Thoracic aorta (tissue), 2 donors: ENCODE measurements around the gene DGKI. TPM values are rescaled to one million over a fixed set of nuclear protein-coding genes. Genes with fewer than 3 reads are reported as not detected.
"Not testable (repeated sequence)": the region's sequence is repeated elsewhere in the genome, so short reads cannot be mapped to it uniquely, and the experiment has no call there.

Source experiments
- ATAC-seq: fragments of 150-250 bp; one replicate; pipeline ENCODE4 v1.8.0; 2017; ENCODE audit warnings: low read depth; ENCODE audit not compliant: insufficient number of reproducible peaks, low FRiP score
- DNase-seq: peaks from one replicate; pipeline ENCODE4 v3.0.0-alpha.2; 2020; ENCODE audit warnings: low spot score
- H3K27ac ChIP-seq, 2 donors: fragments of 200-600 bp; sonication (generic); 1 replicate in 1 of 2; 2 replicates in 1 of 2; pipeline ENCODE4 v1.5.1; 2016; ENCODE audit warnings: mild to moderate bottlenecking in 2 of 2, moderate library complexity in 2 of 2
- H3K27me3 ChIP-seq: fragments of 200-600 bp; sonication (generic); replicated peaks from 2 replicates; pipeline ENCODE4 v1.6.0; 2016; ENCODE audit warnings: mild to moderate bottlenecking; ENCODE audit not compliant: insufficient read depth
- H3K36me3 ChIP-seq: fragments of 200-600 bp; sonication (generic); one replicate; pipeline ENCODE4 v1.5.1; 2016
- H3K4me1 ChIP-seq, 2 donors: fragments of 200-600 bp; sonication (generic); 1 replicate in 1 of 2; 2 replicates in 1 of 2; pipeline versions ENCODE4 v1.5.1 to v1.6.0; 2016; ENCODE audit warnings: low read depth in 2 of 2, mild to moderate bottlenecking in 1 of 2; ENCODE audit not compliant: control insufficient read depth in 1 of 2
- H3K4me3 ChIP-seq: fragments of 200-600 bp; sonication (generic); 2 replicates; pipeline ENCODE4 v1.5.1; 2016; ENCODE audit warnings: mild to moderate bottlenecking
- H3K9me3 ChIP-seq: fragments of 200-600 bp; sonication (generic); 2 replicates; pipeline ENCODE4 v1.5.1; 2016
- total RNA-seq, 2 donors: library from RNA; depleted of rRNA; stranded (reverse); fragments of >200 nt; gene quantifications; one replicate each; pipeline versions ENCODE4 v1.1.0 to v1.2.3, GENCODE V29; 2016
- TF ChIP-seq, protein P1 (sequence below): fragments of 200-600 bp; sonication (generic); IDR thresholded peaks from one replicate; pipeline ENCODE4 v1.5.1; 2019; ENCODE audit warnings: antibody characterized with exemption

DGKI gene
- total RNA-seq, 2 donors from 2014 or later, result 10.3 to 22.3 TPM

DNA sequence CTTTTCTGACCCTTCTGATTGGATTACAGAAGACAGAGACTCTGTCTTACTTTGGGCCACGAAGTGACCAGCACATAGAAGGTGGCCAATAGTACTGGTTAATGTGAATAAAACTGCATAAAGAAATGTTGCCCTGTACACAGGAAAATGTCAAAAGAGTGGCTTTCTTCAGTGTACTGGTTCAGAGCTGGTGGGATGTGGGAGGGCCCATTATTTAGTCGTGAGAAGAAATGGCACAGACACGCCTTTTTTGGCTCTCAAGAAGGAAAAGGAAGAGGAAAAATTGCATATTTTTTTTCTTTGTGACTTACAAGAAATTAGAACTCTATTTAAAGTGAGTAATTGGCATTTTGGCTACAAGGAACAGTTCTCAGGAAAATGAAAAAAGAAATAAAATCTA lies 129.7 kb downstream of the DGKI start:
- Histone ChIP-seq H3K9me3 (no peaks in the 10 kb centered on the region), H3K36me3 (no peaks in the 10 kb centered on the region)
- ATAC-seq, result no peak

DNA sequence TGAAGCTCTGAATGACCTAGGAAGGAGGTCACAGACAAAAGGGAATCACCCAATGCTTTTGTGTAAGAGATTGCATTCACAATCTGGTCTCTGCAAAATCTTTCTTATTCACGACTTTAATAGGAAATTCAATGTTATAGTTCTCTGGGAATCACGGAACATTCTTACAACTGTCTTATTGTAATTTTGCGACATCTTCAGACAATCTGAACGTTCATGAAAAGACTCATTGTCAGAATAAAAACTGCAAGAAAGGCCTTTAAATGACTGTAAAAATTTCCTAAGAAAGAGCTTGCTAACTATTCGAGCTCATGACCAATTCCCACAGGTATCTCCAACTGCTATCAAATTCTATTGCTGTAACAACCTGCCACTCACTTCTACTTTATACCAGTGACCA lies 130.7 kb downstream of the DGKI start:
- ATAC-seq (no peak), DNase-seq (no peak)
- no peaks in the 10 kb centered on the region for H3K27me3 ChIP-seq
- H3K4me1 ChIP-seq, result no peaks in the 10 kb centered on the region
- H3K9me3 ChIP-seq, result no peaks in the 10 kb centered on the region
- no peak overlapping the region for H3K4me3 ChIP-seq
- H3K27ac ChIP-seq, result no peak overlapping the region
- TF ChIP-seq, protein P1, sequence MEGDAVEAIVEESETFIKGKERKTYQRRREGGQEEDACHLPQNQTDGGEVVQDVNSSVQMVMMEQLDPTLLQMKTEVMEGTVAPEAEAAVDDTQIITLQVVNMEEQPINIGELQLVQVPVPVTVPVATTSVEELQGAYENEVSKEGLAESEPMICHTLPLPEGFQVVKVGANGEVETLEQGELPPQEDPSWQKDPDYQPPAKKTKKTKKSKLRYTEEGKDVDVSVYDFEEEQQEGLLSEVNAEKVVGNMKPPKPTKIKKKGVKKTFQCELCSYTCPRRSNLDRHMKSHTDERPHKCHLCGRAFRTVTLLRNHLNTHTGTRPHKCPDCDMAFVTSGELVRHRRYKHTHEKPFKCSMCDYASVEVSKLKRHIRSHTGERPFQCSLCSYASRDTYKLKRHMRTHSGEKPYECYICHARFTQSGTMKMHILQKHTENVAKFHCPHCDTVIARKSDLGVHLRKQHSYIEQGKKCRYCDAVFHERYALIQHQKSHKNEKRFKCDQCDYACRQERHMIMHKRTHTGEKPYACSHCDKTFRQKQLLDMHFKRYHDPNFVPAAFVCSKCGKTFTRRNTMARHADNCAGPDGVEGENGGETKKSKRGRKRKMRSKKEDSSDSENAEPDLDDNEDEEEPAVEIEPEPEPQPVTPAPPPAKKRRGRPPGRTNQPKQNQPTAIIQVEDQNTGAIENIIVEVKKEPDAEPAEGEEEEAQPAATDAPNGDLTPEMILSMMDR, result no peak
- H3K36me3 ChIP-seq, result no peaks in the 10 kb centered on the region

More for the DNA sequence above, 129.7 kb downstream of the DGKI start:
- DNase-seq, result no peak
- Histone ChIP-seq H3K27me3 (no peaks in the 10 kb centered on the region), H3K4me1 (no peaks in the 10 kb centered on the region), H3K27ac (peak overlapping the region in 1 of 2 donors; percentile 46), H3K4me3 (no peak overlapping the region)
- TF ChIP-seq, protein P1, result no peak

DNA sequence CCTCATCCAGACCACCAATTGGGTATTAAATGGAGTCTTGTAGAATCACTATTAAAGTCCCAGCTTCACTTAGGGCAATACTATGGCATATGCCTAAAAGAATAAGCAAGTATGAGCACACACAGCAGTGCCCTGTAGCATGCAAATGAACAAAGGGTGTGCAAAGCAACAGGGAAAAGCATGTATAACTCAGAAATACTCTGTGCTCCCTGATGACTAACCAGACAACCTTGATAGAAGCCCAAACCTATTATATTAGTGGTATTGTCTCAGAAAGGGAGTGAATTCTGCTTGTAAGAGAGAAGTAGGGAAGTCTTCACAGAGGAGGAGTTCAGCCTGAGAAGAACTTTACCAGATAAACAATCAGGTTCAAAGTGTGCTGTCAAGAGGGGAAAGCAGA lies 131.2 kb downstream of the DGKI start:
- Histone ChIP-seq H3K4me1 (no peaks in the 10 kb centered on the region), H3K36me3 (no peaks in the 10 kb centered on the region), H3K27me3 (no peaks in the 10 kb centered on the region), H3K9me3 (no peaks in the 10 kb centered on the region), H3K4me3 (no peak overlapping the region), H3K27ac (no peak overlapping the region)
- ATAC-seq, result no peak
- TF ChIP-seq, protein P1, result no peak
- DNase-seq, result no peak

DNA sequence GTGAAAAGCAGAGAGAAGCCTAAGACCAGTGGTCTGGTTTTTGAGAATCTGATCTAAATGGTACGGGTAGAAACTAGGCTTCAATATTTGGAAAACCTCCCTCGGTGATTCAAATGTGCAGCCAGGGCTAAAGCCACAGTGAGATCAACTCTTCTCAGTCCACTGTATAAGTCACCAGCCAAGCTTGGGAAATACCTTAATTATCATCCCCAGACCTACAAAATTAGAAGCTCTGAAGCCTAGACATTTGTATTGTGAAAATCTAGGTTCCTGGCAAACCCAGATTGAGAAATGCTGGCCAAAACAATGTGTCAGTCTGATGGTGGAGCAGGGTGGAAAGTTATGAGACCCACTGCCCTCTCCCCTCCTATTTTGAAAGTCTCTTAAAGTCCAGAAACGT lies 131.7 kb downstream of the DGKI start:
- Histone ChIP-seq H3K4me1 (no peaks in the 10 kb centered on the region), H3K36me3 (no peaks in the 10 kb centered on the region), H3K27me3 (no peaks in the 10 kb centered on the region), H3K27ac (no peak overlapping the region), H3K9me3 (no peaks in the 10 kb centered on the region), H3K4me3 (no peak overlapping the region)
- TF ChIP-seq, protein P1, result no peak
- DNase-seq (no peak), ATAC-seq (no peak)

DNA sequence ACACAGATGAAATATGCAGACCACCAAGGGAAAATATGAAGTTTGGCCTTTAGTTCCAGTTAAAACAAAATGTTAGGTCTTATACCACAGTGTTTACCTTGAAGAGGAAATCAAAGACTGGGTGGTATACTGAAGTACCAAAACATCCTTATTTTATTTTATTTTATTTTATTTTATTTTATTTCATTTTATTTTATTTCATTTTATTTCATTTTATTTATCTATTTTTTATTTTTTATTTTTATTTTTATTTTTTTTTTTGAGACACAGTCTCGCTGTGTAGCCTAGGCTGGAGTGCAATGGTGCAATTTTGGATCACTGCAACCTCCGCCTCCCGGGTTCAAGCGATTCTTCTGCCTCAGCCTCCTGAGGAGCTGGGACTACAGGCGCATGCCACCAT lies 140.4 kb downstream of the DGKI start:
- not testable (repeated sequence) for H3K27ac ChIP-seq, H3K4me3 ChIP-seq, H3K36me3 ChIP-seq, H3K27me3 ChIP-seq, DNase-seq, ATAC-seq, H3K4me1 ChIP-seq
- peaks cover 18% of the 10 kb centered on the region for H3K9me3 ChIP-seq

DNA sequence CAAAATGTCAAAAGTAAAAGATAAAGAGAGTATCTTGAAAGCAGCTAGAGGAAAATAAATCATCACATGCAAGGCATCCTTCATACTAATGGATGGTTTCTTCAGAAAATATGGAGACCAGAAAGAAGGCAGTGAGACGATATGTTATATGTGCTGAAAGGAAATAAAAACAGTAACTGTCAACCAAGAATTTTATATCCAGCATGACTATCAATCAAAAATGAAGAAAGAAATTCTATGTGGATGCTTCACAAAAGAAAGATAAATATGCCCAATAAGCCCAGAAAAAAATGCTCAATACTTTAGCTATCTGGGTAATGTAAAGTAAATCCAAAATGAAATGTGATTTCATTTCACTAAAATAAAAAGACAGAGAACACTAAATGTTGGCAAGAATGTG lies 142.1 kb downstream of the DGKI start:
- H3K27me3 ChIP-seq, result no peaks in the 10 kb centered on the region
- no peak overlapping the region for H3K27ac ChIP-seq
- H3K9me3 ChIP-seq, result peaks cover 18% of the 10 kb centered on the region
- H3K4me1 ChIP-seq, result no peaks in the 10 kb centered on the region
- ATAC-seq (no peak), DNase-seq (no peak)
- H3K4me3 ChIP-seq, result no peak overlapping the region
- H3K36me3 ChIP-seq, result no peaks in the 10 kb centered on the region
- TF ChIP-seq, protein P1, result no peak
